ENCODE measurements around the gene CD209. TPM values are rescaled to one million over a fixed set of nuclear protein-coding genes. Genes with fewer than 3 reads are reported as not detected.
"Not testable (repeated sequence)": the region's sequence is repeated elsewhere in the genome, so short reads cannot be mapped to it uniquely, and the experiment has no call there.

CD209 gene
- total RNA-seq, 1 donor from 2014 or later: 7.6 TPM

DNA sequence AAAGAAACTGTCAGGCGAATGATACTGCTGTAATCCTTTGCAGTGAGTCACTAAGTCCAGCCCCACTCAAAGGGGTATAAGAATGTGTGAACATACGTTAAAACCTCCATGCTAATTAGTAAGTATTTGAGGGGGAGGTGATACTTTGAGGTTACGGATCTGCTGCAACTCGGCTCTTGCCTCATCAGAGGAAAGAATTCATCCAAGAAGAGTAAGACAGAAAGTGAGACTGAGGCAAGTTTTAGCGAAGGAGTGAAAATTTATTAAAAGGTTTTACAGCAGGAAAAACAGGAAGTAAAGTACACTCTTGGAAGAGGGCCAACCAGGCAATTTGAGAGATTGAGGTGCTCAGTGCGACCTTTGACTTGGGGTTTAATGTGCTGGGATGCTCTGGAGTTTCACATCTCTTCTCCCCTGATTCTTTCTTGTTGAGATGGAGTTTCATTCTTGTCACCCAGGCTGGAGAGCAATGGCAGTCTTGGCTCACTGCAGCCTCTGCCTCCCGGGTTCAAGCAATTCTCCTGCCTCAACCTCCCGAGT is 25.5 kb upstream of the CD209 start:
- DNase-seq (ENCODE audit: low spot score): no peak
- intact Hi-C loops (cut with DNase I): no loop called here

DNA sequence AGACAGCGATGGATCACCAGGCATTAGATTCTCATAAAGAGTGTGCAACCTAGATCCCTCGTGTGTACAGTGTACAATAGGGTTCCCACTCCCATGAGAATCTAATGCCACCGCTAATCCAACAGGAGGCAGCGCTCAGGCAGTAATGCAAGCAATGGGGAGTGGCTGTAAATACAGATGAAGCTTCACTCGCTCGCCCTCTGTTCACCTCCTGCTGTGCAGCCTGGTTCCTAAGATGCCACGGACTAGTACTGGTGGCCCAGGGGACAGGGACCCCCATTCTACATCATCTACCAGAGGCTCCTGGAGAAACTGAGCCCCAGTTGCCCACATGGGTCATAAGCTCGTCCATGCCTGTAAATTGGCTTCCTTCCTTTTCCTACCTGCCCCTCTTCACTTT is 23.7 kb upstream of the CD209 start:
- DNase-seq (ENCODE audit: low spot score): no peak
- intact Hi-C loops (cut with DNase I): no loop called here

DNA sequence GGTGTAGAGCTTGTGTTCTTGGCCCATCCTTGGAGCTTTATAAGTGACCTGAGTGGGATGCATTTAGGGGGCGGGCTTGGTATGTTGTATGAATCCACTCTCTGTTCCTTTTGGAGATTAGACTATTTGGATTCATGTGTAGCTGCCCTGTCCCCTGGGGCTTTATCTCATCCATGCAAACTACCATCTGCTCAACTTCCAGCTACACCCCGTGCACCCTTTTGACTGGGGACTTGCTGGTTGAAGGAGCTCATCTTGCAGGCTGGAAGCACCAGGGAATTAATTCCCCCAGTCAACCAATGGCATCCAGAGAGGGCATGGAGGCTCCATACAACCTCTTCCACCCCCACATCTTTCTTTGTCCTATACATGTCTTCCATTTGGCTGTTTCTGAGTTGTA is 21.8 kb upstream of the CD209 start:
- intact Hi-C loops (cut with DNase I): no loop called here

DNA sequence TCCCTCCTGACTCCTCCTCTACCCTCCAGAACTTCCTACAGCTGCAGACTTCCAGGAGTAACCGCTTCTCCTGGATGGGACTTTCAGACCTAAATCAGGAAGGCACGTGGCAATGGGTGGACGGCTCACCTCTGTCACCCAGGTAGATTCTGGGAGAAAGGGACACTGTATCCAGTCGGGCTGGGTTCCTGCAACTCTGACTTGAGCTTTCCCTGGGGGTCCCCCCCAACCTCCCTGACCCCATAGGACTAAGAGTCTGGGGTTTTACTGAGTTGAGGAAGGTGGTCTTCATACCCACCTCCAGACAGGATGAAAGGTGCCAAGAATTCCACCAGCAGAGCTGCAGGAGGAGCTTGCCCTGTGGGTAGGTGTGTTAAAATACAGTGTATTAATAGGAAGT is 20.2 kb upstream of the CD209 start:
- intact Hi-C loops (cut with DNase I): no loop called here
- no peak for DNase-seq (ENCODE audit: low spot score)

More for the DNA sequence above, 21.8 kb upstream of the CD209 start:
- no peak for DNase-seq (ENCODE audit: low spot score)

DNA sequence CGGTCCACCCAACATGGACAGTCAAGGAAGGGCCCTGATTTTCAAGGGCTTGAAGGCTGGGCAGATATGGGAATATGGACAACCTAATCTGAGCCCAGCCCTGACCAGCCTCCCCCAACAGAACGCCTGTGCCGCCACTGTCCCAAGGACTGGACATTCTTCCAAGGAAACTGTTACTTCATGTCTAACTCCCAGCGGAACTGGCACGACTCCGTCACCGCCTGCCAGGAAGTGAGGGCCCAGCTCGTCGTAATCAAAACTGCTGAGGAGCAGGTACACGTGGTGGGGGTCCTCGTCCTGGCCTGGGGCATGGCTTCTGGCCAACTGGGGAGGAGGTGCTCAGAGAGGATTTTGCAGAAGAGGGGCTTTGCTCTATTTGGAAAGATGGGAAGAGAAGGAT is 19.2 kb upstream of the CD209 start:
- intact Hi-C loops (cut with DNase I): no loop called here
- DNase-seq (ENCODE audit: low spot score): no peak

DNA sequence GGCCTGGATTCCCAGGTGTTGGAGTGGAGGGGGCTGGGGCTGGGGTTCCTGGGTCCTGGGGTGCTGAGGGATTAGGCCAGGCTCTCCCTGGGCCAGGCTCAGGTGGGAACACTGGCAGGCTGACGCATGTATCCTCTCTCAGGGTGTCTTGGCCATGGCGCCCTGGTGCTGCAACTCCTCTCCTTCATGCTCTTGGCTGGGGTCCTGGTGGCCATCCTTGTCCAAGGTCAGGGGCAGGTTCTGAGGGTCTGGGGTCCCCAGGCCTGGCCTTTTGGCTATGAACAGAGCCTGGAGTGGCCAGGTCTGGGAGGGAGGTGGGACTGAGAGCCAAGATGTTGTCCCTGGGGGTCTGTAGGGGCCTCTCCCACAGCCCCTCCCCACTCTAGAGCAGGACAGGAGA is 17.7 kb upstream of the CD209 start:
- intact Hi-C loops (cut with DNase I); DNase-seq (ENCODE audit: low spot score): not testable (repeated sequence)

DNA sequence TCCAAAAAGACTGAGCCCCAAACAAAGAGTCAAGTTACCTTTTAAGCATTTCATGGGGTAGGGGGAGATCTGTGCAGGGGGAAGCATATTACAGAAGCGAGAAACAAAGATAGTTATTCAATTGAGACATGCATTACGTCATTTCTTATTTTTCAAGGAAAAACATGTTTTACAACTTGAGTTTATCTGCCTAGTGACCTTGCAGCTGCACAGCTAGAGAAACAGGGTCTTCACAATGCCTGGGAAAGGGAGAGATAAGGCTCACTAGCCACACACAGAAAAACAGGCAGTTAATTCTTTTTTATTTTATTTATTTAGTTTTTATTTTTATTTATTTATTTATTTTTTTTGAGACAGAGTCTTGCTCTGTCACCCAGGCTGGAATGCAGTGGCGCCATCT is 16.8 kb upstream of the CD209 start:
- intact Hi-C loops (cut with DNase I); DNase-seq (ENCODE audit: low spot score): not testable (repeated sequence)

DNA sequence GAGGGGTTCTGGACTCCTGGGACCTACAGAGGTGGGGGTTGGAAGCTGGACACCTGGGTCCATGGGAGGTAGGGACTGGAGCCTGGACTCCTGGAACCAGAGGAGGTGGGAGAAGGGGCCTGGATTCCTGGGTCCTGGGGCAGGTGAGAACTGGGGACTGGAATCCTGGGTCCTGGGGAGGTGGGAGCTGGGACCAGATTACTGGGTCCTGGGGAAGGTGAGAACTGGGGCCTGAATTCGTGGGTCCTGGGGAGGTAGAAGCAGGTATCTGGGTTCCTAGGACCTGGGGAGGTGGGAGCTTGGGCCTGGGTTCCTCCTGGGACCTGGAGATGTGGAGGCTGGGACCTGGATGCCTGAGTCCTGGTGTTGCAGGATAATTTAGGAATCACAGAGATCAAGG is 16.4 kb upstream of the CD209 start:
- no peak for DNase-seq (ENCODE audit: low spot score)
- intact Hi-C loops (cut with DNase I): no loop called here

DNA sequence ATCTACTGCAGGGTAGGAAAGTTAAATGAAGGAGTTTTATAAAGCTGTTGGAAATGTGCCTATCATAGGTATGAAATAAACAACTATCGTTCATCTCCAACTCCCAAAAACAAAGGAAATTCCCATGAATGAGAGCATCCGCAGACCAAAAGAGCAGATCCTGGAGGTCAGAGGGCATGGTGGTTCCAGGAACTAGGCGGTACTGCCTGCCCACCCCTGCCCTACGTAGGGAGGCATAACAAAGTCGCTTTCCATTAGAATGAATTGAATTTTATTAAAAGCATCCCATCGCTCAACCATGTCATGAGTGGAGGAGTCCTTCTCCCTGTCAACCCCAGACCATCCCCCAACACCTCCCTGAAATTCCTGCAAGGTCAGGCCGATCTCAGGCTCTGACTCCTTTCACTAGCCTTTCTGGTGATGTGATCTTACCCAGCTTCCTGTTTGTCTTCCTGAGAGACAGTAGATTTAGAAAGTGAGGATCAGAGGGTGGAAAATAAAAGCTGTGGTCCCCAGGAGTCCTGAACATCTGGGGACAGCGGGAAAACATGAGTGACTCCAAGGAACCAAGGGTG is 15.5 kb upstream of the CD209 start, which contains the start of gene CLEC4M:
TSS of gene CLEC4M (plus strand) at position 525 of the 575 bp plus-strand sequence. CDS start at position 549, 24 bp downstream.
- intact Hi-C loops (cut with DNase I): no loop called here
- DNase-seq (ENCODE audit: low spot score): no peak

DNA sequence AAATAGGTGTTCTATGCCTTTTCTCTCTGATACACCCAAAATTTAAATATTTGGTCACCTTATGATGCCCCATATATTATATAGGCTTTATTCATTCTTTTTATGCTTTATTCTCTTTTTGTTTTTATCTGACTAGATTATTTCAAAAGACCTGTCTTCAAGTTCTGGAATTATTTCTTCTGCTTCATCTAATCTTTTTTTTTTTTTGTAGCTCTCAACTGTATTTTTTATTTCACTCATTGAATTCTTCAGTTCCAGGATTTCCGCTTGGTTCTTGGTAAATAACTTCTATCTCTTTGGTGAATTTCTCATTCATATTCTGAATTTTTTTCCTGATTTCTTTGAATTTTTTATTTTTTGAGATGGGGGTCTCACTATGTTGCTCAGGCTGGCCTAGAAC is 11.8 kb upstream of the CD209 start:
- no peak for DNase-seq (ENCODE audit: low spot score)
- intact Hi-C loops (cut with DNase I): no loop called here

DNA sequence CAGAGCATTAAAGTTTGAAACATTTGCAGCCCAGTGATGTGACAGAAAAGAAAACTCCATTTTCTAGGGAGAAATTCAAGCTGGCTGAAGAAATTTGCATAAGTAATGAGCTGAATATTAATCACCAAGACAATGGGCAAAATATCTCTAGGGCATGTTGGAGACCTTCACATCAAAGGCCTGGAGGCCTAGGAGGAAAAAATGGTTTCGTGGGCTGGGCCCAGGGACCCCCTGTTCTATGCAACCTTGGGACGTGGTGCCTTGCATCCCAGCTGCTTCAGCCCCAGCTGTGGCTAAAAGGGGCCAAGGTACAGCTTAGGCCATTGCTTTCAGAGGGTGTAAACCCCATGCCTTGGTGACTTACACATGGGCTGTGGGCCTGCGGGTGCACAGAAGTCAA is 10.0 kb upstream of the CD209 start:
- intact Hi-C loops (cut with DNase I): no loop called here
- no peak for DNase-seq (ENCODE audit: low spot score)

DNA sequence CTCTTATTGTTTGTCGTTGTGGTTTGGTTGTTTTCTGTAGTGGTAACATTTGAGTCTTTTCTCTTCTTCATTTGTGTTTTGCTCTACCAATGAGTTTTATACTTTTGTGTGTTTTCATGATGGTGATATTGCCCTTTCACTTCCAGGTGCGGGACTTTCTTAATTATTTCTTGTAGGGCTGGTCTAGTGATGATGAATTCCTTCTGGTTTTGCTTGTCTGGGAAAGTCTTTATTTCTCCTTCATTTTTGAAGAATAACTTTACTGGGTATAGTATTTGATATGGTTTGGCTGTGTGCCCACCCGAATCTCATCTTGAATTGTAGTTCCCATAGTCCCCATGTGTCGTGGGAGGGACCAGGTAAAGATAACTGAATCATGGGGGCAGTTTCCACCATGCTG is 8.9 kb upstream of the CD209 start:
- intact Hi-C loops (cut with DNase I): no loop called here
- DNase-seq (ENCODE audit: low spot score): no peak

DNA sequence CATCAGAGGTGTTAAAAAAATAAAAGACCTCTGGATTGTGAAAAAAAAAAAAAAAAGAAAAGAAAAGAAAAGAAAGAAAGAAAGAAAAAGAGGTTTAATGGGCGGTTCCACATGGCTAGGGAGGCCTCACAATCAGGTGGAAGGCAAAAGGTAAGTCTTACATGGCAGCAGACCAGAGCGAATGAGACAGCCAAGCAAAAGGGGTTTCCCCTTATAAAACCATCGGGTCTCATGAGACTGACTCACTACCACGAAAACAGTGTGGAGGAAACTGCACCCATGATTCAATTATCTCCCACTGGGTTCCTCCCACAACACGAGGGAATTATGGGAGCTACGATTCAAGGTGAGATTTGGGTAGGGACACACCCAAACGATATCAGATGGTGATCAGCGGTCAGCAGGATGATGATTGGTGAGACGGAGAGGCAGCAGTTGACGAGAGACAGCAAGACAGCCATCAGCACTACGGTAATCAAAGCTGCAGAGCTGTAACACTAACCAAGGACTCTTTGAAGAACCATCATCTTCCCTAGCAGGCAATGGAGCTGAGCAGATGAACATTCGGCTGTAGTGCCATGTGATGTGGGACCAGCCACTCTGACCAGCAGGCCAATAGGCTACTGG is 3.9 kb upstream of the CD209 start:
- no peak for DNase-seq (ENCODE audit: low spot score)
- intact Hi-C loops (cut with DNase I): no loop called here

DNA sequence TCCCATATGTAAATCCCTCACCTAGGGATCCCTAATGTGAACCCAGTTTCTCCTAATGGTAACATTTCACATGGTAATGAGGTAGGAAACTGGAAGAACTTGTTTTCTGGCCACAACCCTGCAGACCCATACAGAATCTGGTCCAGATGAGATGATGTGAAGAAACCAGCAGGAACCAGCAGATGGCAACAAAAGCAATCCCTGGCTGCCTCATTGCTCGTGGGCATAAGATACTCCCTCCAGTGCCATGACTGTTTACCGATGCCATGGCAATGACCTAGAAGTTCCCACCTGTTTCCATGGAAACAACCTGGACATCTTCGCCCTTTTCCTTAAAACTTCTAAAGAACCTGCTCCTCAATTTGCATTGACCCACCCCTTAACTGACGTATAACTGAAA is 1.4 kb upstream of the CD209 start:
- intact Hi-C loops (cut with DNase I): no loop called here
- no peak for DNase-seq (ENCODE audit: low spot score)

DNA sequence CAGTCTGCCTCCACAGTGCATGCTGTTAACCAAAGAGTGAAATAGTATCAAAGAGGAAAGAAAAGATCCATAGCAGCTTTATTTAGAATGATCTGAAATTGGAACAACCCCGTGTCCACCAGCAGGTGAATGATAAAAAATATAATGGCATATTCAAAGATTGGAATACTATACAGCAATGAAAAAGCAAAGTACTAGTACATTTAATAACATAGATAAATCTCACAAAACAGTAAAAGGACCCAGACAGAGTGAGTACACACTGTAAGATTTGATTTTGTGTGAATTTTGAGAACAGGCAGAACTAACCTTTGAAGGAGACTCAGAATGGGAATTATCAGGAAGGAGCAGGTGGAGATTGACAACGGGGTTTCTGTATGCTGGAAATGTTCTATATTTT is 837 bp upstream of the CD209 start:
- DNase-seq (ENCODE audit: low spot score): no peak
- intact Hi-C loops (cut with DNase I): no loop called here

DNA sequence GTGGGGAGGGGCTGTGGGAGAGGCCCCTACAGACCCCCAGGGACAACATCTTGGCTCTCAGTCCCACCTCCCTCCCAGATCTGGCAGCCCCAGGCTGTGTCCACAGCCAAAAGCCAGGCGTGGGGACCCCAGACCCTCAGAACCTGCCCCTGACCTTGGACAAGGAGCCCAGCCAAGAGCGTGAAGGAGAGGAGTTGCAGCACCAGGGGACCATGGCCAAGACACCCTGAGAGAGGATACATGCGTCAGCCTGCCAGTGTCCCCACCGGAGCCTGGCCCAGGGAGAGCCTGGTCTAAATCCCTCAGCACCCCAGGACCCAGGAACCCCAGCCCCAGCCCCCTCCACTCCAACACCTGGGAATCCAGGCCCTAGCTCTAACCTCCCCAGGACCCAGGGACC is 1.0 kb downstream of the CD209 start:
- intact Hi-C loops (cut with DNase I); DNase-seq (ENCODE audit: low spot score): not testable (repeated sequence)

DNA sequence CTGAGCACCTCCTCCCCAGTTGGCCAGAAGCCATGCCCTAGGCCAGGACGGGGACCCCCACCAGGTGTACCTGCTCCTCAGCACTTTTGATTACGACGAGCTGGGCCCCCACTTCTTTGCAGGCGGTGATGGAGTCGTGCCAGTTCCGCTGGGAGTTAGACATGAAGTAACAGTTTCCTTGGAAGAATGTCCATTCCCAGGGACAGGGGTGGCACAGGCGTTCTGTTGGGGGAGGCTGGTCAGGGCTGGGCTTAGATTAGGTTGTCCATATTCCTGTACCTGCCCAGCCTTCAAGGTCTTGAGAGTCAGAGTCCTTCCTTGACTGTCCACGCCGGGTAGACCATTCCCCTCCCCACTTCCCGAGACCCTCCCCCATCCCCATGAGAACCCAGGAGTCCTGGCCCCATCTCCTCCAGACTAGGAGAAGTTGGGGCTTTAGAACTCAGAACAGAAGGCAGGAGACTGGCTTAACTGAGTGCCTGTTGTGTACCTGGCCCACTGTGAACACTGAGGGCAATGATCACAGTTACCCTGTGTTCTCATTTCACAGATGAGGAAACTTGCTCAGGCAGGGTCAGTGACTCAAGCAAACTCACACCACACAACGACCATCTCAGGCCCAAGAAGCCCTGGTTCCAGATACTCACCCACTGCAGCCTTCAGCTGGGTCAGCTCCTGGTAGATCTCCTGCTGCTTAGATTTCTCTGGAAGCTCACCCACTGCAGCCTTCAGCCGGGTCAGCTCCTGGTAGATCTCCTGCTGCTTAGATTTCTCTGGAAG is 2.3 kb downstream of the CD209 start:
- DNase-seq (ENCODE audit: low spot score): no peak
- intact Hi-C loops (cut with DNase I): no loop called here

DNA sequence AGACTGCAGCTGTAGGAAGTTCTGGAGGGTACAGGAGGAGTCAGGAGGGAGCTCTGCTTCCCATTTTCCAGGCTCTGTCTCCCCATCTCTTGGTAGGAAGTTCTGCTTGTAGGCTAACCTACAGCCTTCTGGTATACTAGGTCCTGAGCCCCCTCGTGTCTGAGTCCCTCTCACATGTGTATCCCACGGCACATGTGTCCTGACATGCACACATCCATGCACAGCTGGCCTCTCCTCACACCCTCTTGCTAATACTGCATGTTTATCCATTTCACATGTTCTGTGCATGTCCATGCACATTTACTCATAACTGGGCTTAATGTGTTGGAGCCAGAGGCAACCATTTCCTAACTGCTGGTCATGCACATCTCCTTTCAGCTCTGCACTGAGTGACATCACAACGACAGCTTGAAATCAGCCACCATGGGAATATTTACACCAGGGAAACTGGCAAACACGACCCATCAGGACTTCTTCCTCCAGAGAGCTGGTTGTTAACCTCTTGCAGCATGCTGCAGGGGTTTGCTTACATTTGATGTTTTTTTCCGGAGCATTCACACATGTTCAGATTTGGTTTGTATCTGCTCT is 3.0 kb downstream of the CD209 start:
- DNase-seq (ENCODE audit: low spot score): no peak
- intact Hi-C loops (cut with DNase I): no loop called here

DNA sequence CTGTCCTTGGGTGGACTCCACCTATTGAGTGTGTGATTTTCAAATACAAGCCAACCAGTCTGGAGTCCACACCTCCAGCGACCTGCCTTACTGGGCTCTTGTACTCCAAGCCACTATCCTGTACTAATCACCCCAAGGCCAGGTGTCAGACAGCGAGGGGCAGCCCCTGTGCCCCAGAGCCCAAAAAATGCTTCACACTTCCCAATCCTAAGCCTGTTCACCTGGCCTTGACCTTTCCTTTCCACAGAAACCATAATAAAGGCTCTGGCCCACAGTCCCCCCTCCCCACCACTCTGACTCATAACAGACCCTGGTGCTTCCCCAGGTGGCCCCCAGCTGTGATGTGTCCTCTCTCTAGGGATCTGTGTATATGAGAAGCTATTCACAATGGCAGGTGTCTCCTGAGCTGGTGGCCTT is 3.9 kb downstream of the CD209 start:
- intact Hi-C loops (cut with DNase I): no loop called here
- DNase-seq (ENCODE audit: low spot score): no peak

DNA sequence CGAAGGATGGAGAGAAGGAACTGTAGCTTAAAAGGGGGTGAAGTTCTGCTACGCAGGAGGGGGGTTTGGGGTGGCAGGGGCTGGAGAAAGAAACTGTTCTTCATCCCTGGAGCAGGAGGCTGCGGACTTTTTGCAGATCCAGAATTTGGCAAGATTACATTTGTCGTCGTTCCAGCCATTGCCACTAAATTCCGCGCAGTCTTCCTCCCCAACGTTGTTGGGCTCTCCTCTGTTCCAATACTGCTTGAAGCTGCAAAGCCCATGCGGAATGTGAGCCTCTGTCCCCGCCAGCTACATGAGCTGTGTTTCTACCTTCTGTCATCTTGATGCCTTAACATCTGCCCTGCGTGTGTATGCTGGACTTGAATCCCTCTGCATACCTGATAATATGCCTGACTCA is 4.3 kb downstream of the CD209 start:
- DNase-seq (ENCODE audit: low spot score): no peak
- intact Hi-C loops (cut with DNase I): no loop called here

Measured in cardiac septum (tissue), 1 donor.